ENCODE results near the gene BCL2L1. TPM values are rescaled to one million over a fixed set of nuclear protein-coding genes. Genes with fewer than 3 reads are reported as not detected.
A peak's percentile ranks its signal among the peaks of the same experiment; 100 is the strongest.
"Not testable (repeated sequence)": the region's sequence is repeated elsewhere in the genome, so short reads cannot be mapped to it uniquely, and the experiment has no call there.

BCL2L1 gene
- total RNA-seq, 2 experiments from 2014 or later: 107 to 121 TPM

- Mint-ChIP-seq H3K4me1 (peaks cover 8% of the 10 kb centered on the region), H3K36me3 (ENCODE audit: low read depth) (peaks cover 22% of the 10 kb centered on the region), H3K4me3 (no peak overlapping the region), H3K9me3 (ENCODE audit: low read depth) (no peaks in the 10 kb centered on the region), H3K27ac (no peak overlapping the region), H3K27me3 (no peaks in the 10 kb centered on the region)
- ChIA-PET CTCF (interaction anchor here (1.0 to 1.4 kb wide), 2 partner anchors 96 to 190 kb away, joined by 3 to 5 read pairs; no protein-coding TSS in a partner anchor), POLR2A (no interaction called here)
- DNase-seq (no peak), ATAC-seq (no peak)
- intact Hi-C loops (cut with DNase I, micrococcal nuclease): loop anchor here in 1 of 2 experiments (5.0 kb wide), 1 partner anchor 36 kb away; no protein-coding TSS in a partner anchor
Measured at GRCh38 chr20:31751126-31751525, 28.5 kb upstream of the BCL2L1 start.

- no peak overlapping the region for H3K27ac Mint-ChIP-seq
- H3K9me3 Mint-ChIP-seq (ENCODE audit: low read depth): no peaks in the 10 kb centered on the region
- H3K4me1 Mint-ChIP-seq: peaks cover 9% of the 10 kb centered on the region
- no peaks in the 10 kb centered on the region for H3K27me3 Mint-ChIP-seq
- H3K36me3 Mint-ChIP-seq (ENCODE audit: low read depth): peaks cover 30% of the 10 kb centered on the region
- ATAC-seq: no peak
- ChIA-PET POLR2A (no interaction called here), CTCF (interaction anchor here (1.0 to 1.4 kb wide), 2 partner anchors 26 to 136 kb away, joined by 3 to 6 read pairs; no protein-coding TSS in a partner anchor)
- DNase-seq: no peak
- intact Hi-C loops (cut with DNase I, micrococcal nuclease): no loop called here
- no peak overlapping the region for H3K4me3 Mint-ChIP-seq
Measured at GRCh38 chr20:31749223-31749622, 26.6 kb upstream of the BCL2L1 start.

- Mint-ChIP-seq H3K4me1 (peaks cover 9% of the 10 kb centered on the region), H3K27me3 (no peaks in the 10 kb centered on the region), H3K36me3 (ENCODE audit: low read depth) (peaks cover 29% of the 10 kb centered on the region), H3K27ac (no peak overlapping the region), H3K4me3 (no peak overlapping the region), H3K9me3 (ENCODE audit: low read depth) (no peaks in the 10 kb centered on the region)
- intact Hi-C loops (cut with DNase I, micrococcal nuclease): no loop called here
- no peak for ATAC-seq
- no peak for DNase-seq
- ChIA-PET CTCF (interaction anchor here (0.6 to 1.4 kb wide), 2 partner anchors 73 to 135 kb away, joined by 3 to 6 read pairs; no protein-coding TSS in a partner anchor), POLR2A (no interaction called here)
Measured at GRCh38 chr20:31747640-31748039, 25.0 kb upstream of the BCL2L1 start.

- intact Hi-C loops (cut with DNase I, micrococcal nuclease); ATAC-seq; H3K9me3 Mint-ChIP-seq (ENCODE audit: low read depth); POLR2A ChIA-PET; DNase-seq; H3K27ac Mint-ChIP-seq; H3K27me3 Mint-ChIP-seq; H3K4me1 Mint-ChIP-seq; H3K4me3 Mint-ChIP-seq; CTCF ChIA-PET: not testable (repeated sequence)
- peaks cover 29% of the 10 kb centered on the region for H3K36me3 Mint-ChIP-seq (ENCODE audit: low read depth)
Measured at GRCh38 chr20:31747028-31747427, 24.4 kb upstream of the BCL2L1 start.

GRCh38 chr20:31746068-31746878, 23.6 kb upstream of the BCL2L1 start:
- Mint-ChIP-seq H3K27ac (no peak overlapping the region), H3K4me1 (peaks cover 11% of the 10 kb centered on the region), H3K4me3 (no peak overlapping the region), H3K27me3 (no peaks in the 10 kb centered on the region), H3K36me3 (ENCODE audit: low read depth) (peaks cover 31% of the 10 kb centered on the region), H3K9me3 (ENCODE audit: low read depth) (no peaks in the 10 kb centered on the region)
- intact Hi-C loops (cut with DNase I, micrococcal nuclease): no loop called here
- DNase-seq (no peak), ATAC-seq (no peak)
- POLR2A ChIA-PET: no interaction called here
- CTCF ChIA-PET: interaction anchor here (0.9 kb wide), 1 partner anchor 22 kb away, joined by 5 read pairs; no protein-coding TSS in a partner anchor

- DNase-seq (no peak), ATAC-seq (no peak)
- Mint-ChIP-seq H3K4me1 (peaks cover 3% of the 10 kb centered on the region), H3K36me3 (ENCODE audit: low read depth) (peaks cover 18% of the 10 kb centered on the region), H3K9me3 (ENCODE audit: low read depth) (no peaks in the 10 kb centered on the region), H3K4me3 (no peak overlapping the region), H3K27ac (no peak overlapping the region), H3K27me3 (no peaks in the 10 kb centered on the region)
- intact Hi-C loops (cut with DNase I, micrococcal nuclease): no loop called here
- CTCF ChIA-PET: interaction anchor here (0.6 to 3.2 kb wide), 5 partner anchors 12 to 107 kb away, joined by 3 to 12 read pairs (median 6); no protein-coding TSS in a partner anchor
- POLR2A ChIA-PET: no interaction called here
Measured at GRCh38 chr20:31740656-31741323, 18.1 kb upstream of the BCL2L1 start.

- H3K27me3 Mint-ChIP-seq: no peaks in the 10 kb centered on the region
- H3K4me3 Mint-ChIP-seq: no peak overlapping the region
- CTCF ChIA-PET: interaction anchor here (0.7 to 3.2 kb wide), 7 partner anchors 12 to 132 kb away, joined by 3 to 12 read pairs (median 4); no protein-coding TSS in a partner anchor
- no peaks in the 10 kb centered on the region for H3K9me3 Mint-ChIP-seq (ENCODE audit: low read depth)
- H3K27ac Mint-ChIP-seq: no peak overlapping the region
- ATAC-seq: peak; percentile 47
- POLR2A ChIA-PET: interaction anchor here (1.9 kb wide), 1 partner anchor 79 kb away, joined by 5 read pairs; no protein-coding TSS in a partner anchor
- peaks cover 2% of the 10 kb centered on the region for H3K4me1 Mint-ChIP-seq
- intact Hi-C loops (cut with DNase I, micrococcal nuclease): no loop called here
- H3K36me3 Mint-ChIP-seq (ENCODE audit: low read depth): peaks cover 16% of the 10 kb centered on the region
- DNase-seq: peak; percentile 47
Measured at GRCh38 chr20:31740208-31740607, 17.5 kb upstream of the BCL2L1 start.

- no peak overlapping the region for H3K27ac Mint-ChIP-seq
- no peak overlapping the region for H3K4me3 Mint-ChIP-seq
- H3K36me3 Mint-ChIP-seq (ENCODE audit: low read depth): peaks cover 12% of the 10 kb centered on the region
- POLR2A ChIA-PET: interaction anchor here (0.6 to 1.9 kb wide), 3 partner anchors 16 to 78 kb away, joined by 5 to 8 read pairs (median 6); no protein-coding TSS in a partner anchor
- no peaks in the 10 kb centered on the region for H3K9me3 Mint-ChIP-seq (ENCODE audit: low read depth)
- ATAC-seq (no peak), DNase-seq (no peak)
- no peaks in the 10 kb centered on the region for H3K27me3 Mint-ChIP-seq
- intact Hi-C loops (cut with DNase I, micrococcal nuclease): loop anchor here (1.0 kb wide), 7 partner anchors 15 to 370 kb away; partner anchors contain the start of genes HM13 (in 1 of the 2), PDRG1 (in 1 of the 2) and TM9SF4 (in 1 of the 2)
- CTCF ChIA-PET: interaction anchor here (0.6 to 3.2 kb wide), 9 partner anchors 11 to 131 kb away, joined by 3 to 12 read pairs (median 4); no protein-coding TSS in a partner anchor
- peaks cover 2% of the 10 kb centered on the region for H3K4me1 Mint-ChIP-seq
Measured at GRCh38 chr20:31739550-31739977, 16.9 kb upstream of the BCL2L1 start.

- Mint-ChIP-seq H3K36me3 (ENCODE audit: low read depth) (peaks cover 9% of the 10 kb centered on the region), H3K9me3 (ENCODE audit: low read depth) (no peaks in the 10 kb centered on the region), H3K27ac (no peak within 1 kb of the TSS), H3K4me3 (no peak within 1 kb of the TSS), H3K27me3 (no peaks in the 10 kb centered on the region), H3K4me1 (peaks cover 2% of the 10 kb centered on the region)
- peak; percentile 97 for ATAC-seq
- ChIA-PET CTCF (interaction anchor here (0.5 to 3.2 kb wide), 11 partner anchors 12 to 278 kb away, joined by 3 to 12 read pairs (median 3); no protein-coding TSS in a partner anchor), POLR2A (interaction anchor here (0.6 to 1.9 kb wide), 5 partner anchors 15 to 78 kb away, joined by 3 to 8 read pairs (median 5); no protein-coding TSS in a partner anchor)
- peak; percentile 92 for DNase-seq
- intact Hi-C loops (cut with DNase I, micrococcal nuclease): loop anchor here (1.0 kb wide), 7 partner anchors 15 to 370 kb away; partner anchors contain the start of genes HM13 (in 1 of the 2), PDRG1 (in 1 of the 2) and TM9SF4 (in 1 of the 2)
Measured at GRCh38 chr20:31738729-31739549, 16.3 kb upstream of the BCL2L1 start, which contains the start of gene TPX2. TPX2 (plus strand) TSS chr20:31739290; CDS start chr20:31757477, 18,187 bp downstream.

- Mint-ChIP-seq H3K9me3 (ENCODE audit: low read depth) (no peaks in the 10 kb centered on the region), H3K36me3 (ENCODE audit: low read depth) (no peaks in the 10 kb centered on the region), H3K27me3 (no peaks in the 10 kb centered on the region), H3K4me1 (peaks cover 3% of the 10 kb centered on the region), H3K4me3 (no peak overlapping the region), H3K27ac (no peak overlapping the region)
- CTCF ChIA-PET: no interaction called here
- ATAC-seq (no peak), DNase-seq (no peak)
- POLR2A ChIA-PET: no interaction called here
- intact Hi-C loops (cut with DNase I, micrococcal nuclease): no loop called here
Measured at GRCh38 chr20:31731321-31731717, 8.7 kb upstream of the BCL2L1 start.
